HG02870 (cell line): ENCODE results near the gene FZD1.
"Not testable (repeated sequence)": the region's sequence is repeated elsewhere in the genome, so short reads cannot be mapped to it uniquely, and the experiment has no call there.

Source experiments
- ATAC-seq: cut with Tn5 transposase; IDR thresholded peaks from one replicate; pipeline ENCODE4 v1.9.1; 2021; ENCODE audit warnings: mild to moderate bottlenecking, moderate library complexity; ENCODE audit not compliant: unreplicated experiment

FZD1 gene

DNA sequence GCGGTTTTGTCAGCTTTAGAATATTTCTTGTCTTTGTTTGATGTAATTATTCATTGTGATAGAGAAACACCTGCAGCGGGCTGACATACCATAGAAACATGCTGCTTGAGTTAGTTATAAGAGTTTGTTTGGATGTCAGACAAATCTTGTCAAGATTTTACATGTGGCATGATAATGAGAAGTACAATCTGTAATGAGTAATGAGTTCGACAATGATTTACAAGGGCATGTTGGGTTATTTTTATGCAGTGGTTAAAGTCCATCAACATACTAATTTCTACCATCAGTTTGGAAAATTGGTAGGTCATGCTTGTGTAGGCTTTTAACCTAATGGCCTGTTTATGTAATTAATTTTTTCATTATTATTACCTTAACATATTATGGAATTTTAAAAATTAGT is 31.3 kb downstream of the FZD1 start:
- no peak for ATAC-seq

DNA sequence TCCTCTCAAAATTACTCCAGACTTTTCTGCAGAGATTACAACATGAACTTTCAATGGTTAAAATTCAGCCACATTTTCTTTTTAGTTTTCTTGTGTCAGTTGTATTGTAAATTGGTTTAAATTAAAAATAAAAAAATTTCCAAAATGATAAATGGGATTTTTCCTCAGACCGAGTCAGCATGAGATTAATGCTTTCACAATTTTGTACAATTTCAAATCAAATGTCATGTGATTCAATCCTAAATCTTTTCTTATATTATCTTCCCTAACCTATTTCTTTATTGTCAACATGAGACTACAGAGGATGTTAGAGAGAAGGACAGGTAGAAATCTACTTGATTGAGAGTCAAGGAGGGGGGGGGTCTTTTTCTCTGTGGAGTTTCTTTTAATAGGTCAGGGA is 33.7 kb downstream of the FZD1 start:
- no peak for ATAC-seq

DNA sequence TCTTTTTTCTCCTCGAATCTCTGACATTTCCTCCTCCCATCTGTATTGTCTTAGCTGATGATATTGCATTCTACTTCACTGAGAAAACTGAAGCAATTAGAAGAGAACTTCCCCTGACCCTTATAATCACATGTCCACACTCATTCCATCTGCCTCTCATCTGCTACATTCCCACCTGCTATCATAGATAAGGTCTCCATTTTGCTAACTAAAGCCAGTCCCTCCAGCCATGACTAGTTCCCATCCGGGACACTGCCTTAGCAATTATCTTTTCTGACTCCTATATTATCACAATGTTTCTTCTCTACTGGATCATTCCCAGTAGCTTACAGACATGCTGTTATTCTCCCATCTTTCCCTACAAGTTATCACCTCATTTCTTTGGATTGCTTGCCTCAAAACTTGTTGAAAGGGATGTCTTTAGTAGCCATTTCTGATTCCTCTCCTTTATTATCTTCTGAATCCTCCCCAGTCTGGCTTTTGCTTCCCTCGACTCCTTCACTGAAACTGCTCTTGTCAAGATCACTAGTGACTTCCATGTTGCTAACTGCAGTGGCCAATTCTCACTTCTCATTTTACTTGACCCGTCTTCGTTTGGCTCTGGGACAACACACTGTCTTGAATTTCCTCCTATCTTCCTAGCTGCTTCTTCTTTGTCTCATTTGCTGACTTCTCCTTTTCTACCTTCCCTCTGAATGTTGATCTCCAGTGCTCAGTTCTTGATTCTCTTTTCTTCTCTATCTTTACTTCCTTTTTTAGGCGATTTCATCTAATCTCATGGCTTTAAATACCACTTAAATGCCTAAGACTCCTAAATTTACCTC is 35.9 kb downstream of the FZD1 start:
- no peak for ATAC-seq

DNA sequence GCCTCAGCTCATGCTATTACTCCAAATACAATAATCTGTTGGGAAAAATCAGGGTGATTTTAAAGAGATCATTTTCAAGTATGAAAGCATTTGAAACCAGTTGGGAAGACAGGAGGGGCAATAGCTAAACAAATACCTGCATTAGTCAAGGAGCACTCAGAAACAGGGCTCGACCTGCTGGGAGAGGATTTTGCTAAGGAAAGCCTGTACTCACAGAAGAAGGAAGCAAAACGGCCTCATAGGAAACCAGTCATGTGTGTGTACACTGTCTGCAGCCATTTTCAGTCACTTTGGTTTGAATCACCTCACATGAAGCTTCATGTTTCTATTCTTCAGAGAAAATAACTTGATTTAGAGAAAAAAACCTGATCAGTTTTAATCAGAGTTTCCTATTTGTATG is 38.6 kb downstream of the FZD1 start:
- ATAC-seq, result no peak

DNA sequence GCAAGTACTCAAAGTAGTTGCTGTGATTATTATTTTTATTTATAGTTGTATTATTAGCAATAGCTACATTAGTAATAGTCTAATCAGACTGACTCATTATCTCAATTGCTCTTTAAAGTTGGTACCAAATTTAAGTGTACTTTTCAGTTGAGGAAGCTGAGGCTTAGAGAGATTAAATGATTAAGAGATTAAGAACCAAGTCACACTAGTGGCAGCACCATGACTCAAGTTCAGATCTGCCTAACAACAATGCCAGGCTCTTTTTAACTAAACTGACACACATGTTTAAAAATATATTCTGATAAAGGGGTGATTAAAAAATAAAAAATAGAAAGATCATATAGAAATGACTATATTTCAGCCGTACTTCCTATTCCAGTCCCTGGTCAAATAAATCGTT is 42.0 kb downstream of the FZD1 start:
- ATAC-seq, result no peak

DNA sequence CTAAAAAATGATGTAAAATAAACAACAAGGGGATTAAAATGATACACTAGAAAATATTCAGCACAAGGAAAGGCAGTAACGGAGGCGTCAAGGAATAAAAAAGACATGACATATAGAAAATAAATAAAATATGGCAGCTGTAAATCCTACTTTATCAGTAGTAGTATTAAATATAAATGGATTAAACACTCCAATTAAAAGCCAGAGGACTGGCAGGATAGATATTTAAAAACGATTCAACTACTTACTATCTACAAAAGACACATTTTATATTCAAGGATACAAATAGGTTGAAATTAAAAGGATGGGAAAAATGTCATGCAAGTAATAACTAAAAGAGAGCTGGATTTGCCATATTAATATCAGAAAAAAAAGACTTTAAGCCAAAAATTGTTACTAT is 43.2 kb downstream of the FZD1 start:
- no peak for ATAC-seq

DNA sequence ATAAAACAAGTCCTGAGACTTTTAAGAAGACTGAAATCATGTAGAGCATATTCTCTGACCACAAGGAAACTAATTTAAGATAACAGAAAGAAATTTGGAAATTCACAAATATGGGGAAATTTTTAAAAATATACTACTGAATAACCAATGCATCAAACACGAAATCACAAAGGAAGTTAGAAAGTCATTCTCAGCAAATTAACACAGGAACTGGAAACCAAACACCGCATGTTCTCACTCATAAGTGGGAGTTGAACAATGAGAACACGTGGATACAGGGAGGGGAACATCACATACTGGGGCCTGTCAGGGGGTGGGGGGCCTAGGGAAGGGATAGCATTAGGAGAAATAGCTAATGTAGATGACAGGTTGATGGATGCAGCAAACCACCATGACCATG is 44.0 kb downstream of the FZD1 start:
- ATAC-seq, result not testable (repeated sequence)

DNA sequence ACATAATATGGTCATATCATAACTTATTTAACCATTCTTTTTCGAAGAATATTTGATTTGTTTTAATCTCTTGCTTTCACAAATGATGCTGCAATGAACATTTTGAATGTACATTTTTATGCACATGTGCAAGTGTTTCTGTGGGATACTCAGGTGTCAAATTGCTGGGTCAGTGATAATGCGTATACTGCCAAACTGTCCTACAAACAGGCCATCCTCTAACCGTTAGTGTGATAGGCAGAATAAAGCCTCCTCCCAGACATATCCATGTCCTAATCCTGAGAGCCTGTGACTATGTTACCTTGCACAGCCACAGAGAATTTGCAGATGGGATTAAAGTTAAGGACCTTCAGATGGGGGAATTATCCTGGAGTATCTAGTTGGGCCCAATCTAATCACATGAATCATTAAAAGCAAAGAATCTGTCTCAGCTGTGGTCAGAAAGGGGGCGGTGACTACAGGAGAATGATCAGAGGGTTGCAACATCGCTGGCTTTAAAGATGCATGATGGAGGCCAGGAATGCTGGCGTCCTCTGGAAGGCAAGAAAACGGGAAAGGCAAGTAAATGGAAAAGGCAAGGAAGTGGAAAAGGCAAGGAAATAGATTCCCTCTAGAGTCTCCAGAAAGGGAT is 46.7 kb downstream of the FZD1 start:
- no peak for ATAC-seq

DNA sequence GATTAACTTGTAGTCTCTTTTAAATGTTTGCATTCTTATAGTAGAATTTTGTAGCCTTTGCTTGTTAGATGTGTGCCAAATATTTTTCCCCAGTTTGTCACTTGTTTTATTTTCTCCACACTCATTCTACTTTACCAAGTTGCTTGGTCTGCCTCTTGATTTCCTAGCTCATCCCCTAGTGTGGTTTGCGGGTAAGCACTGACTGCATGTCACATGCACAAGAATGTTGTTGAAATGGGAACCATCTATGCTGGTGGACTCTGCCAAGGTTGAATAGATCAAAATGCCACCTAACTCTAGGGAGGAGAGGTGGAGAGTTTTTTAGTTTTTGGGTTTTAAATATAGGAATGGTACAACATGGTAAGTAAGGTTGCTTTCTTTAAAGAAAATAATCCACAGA is 47.6 kb downstream of the FZD1 start:
- no peak for ATAC-seq

DNA sequence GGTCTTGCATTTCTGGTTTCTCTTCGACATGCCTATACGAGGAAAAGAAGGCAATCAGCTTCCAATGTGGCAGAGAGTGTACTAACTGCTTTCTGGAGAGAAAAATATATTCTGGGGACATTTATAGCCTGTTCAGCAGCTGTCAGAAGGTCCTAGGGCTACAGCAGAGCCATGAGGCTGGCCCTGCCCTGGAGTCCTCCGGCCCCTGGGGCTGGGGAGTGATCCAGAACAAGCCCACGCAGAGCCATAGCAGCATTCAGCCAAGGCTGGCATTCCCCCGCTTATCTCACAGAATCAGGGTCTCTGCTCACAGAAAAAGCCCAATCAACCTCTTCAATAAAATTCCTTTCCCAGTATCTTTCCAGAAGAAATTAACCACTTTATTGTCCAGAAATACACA is 48.9 kb downstream of the FZD1 start:
- no peak for ATAC-seq

DNA sequence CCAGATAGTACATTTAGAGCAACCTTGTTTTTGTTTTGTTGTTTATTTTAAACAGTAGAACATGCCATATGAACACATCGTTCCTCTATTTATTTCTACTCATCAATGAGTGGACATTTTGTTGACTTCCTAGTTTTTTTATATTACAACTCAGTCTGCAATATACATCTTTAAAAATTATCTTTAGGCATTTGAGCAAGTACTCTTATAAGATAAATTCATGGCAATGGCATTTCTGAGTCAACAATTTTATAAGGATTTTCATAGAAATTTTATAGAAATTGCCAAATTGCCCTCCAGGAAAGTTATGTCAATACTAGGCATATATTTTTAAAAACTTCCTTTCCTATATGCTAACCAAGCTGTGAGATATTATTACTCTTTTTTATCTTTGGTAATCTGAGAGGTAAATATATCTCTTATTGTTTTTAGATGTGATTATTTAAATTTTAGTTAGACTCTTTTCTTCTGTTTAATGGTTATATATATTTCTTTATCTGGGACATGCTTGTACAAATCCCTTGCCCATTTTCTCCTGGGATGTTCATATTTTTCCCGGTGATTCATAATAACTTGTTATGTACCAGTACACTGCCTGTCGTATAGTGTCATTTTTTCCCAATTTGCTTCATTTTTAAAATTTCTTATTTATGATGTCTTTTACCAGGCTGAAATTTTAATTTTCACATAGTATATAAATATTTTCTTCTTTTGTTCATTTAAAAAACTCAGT is 50.5 kb downstream of the FZD1 start:
- no peak for ATAC-seq

DNA sequence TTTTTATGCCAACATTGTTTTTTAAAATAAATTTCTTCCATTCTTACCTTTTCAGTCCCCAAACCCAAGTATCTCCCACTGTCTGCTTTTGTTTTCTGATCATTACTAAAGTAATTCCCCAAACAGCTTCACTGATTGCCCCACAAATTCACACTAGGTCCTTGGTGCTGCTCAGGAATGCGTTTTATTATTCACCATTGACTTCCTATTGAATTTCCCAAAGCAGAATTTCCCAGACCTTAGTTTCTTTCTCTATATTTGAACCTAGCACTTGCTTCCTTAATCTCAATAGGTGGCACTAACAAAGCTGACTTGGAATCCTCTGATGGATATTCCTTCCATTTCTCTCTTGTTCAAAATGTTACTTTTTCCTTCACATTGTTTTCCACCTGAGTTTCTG is 52.2 kb downstream of the FZD1 start:
- ATAC-seq, result no peak

DNA sequence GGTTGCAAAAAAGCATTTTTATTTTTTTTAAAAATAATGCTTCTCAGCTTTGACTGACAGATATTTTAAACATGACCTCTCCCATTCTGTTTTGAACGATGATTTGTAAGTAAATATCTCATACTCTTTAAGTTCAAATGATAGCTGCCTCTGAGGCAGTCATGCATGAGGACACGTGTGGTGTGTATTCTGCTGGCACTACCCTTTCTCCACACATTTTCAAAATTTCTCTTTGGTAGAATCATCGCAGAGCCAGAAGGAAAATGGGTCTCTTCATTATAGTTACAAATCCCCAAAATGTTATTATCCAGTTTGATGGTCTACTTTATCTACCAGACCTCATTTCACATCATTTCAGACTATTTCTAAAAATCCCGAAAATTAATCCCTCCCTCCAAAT is 55.1 kb downstream of the FZD1 start:
- no peak for ATAC-seq

DNA sequence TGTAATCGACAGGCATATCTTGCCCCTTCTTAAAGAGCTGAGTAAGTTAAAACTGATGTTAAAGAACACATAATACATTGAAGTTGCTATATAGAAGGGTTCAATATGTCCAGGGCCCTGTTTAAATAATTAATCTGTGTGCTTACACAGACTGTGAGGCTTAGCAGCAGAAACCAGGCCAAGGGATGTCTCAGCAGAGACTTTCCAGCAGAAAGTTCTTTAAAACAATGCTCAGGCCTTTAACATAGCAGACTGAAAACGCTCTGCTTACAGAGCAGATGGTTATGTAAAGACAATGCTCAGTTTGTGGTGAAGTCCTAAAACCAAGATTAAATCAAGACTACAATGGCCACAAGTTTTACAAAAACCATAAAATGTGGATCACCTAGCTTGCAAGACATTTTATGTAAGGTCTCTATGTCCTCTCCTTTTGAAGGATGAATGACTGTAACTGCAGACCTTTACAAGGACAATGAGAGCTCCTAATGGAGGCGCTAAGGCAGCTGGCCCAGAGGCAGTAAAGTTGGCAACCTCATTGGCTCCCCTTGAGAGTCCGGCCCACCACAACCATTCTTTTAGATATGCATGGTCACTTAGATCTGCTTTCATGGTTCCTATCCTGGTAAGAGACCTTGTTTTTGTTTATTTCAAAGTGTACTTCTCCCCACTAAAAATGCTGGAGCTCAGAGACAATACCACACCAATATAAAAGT is 56.3 kb downstream of the FZD1 start:
- no peak for ATAC-seq
